ENCODE results near the gene DMD. TPM values are rescaled to one million over a fixed set of nuclear protein-coding genes. Genes with fewer than 3 reads are reported as not detected.

DMD gene
- total and polyA plus RNA-seq, 2 of the 13 experiments (the other 11 are each of a cell fraction or from before 2014, with no cell fraction given), result 17.6 to 25.9 TPM

- in situ Hi-C loops (cut with HindIII; ENCODE audit: extremely low pct_ligation_motif_present, low pct_unique_long_range_greater_than_20kb), result no loop called here
- DNase-seq (ENCODE audit: low spot score) (no peak), ATAC-seq (no peak), FAIRE-seq (no peak)
- POLR2A ChIA-PET, result no interaction called here
- no peak overlapping the region for H3K4me3 ChIP-seq (replicated peaks in 1 of 3; ENCODE audit: insufficient read depth in 1 of 3, low read depth in 2 of 3, low read length in 3 of 3)
- no peak overlapping the region for H3K27ac ChIP-seq (ENCODE audit: extremely low read length, insufficient read depth, low read length)
- H3K79me2 ChIP-seq (ENCODE audit: insufficient read depth, low read length), result no peaks in the 10 kb centered on the region
- CTCF ChIA-PET (ENCODE audit: low intra/inter-chr PET ratio, low total read pairs), result no interaction called here
- H3K9ac ChIP-seq (ENCODE audit: insufficient read depth, low read depth, low read length), result no peak overlapping the region
- no peaks in the 10 kb centered on the region for H3K27me3 ChIP-seq (ENCODE audit: control insufficient read depth in 1 of 2, insufficient read depth in 2 of 2, low read length in 2 of 2)
- H3K9me3 ChIP-seq (ENCODE audit: low read length), result no peaks in the 10 kb centered on the region
- 0% methylated on average over 1 of the region's 2 CpGs for WGBS (ENCODE audit: low lambda C conversion rate)
- H3K4me2 ChIP-seq (ENCODE audit: low read depth, low read length), result no peak overlapping the region
- H3K36me3 ChIP-seq (replicated peaks in 1 of 2; ENCODE audit: control insufficient read depth in 1 of 2, insufficient read depth in 2 of 2, low read length in 2 of 2), result no peaks in the 10 kb centered on the region
- intact Hi-C loops (cut with micrococcal nuclease; ENCODE audit: unreplicated experiment), result loop anchor here (10.0 kb wide), 1 partner anchor 251 kb away; no protein-coding TSS in a partner anchor
- no TSS peak for BruUV-seq (replicated peaks)
- no peak overlapping the region for H2AFZ ChIP-seq (ENCODE audit: low read length)
- peaks cover 33% of the 10 kb centered on the region for H3K4me1 ChIP-seq (ENCODE audit: insufficient read depth, low read length)
- H4K20me1 ChIP-seq (ENCODE audit: insufficient read depth, low read length), result no peaks in the 10 kb centered on the region
- TF ChIP-seq ARNTL (CRISPR knock-in tag; IDR thresholded peaks at IDR 0.05), result no peak
- TF ChIP-seq ZNF713 (CRISPR knock-in tag; IDR thresholded peaks at IDR 0.05), result no peak
- TF ChIP-seq ZNF138 (CRISPR knock-in tag; IDR thresholded peaks at IDR 0.05; ENCODE audit: low read depth), result no peak
- no peak for TF ChIP-seq GABPA (IDR thresholded peaks at IDR 0.05; ENCODE audit: low read depth, low read length)
- TF ChIP-seq GABPA (CRISPR knock-in tag; IDR thresholded peaks at IDR 0.05; ENCODE audit: low read depth), result no peak
- TF ChIP-seq CEBPB (IDR thresholded peaks at IDR 0.05; ENCODE audit: borderline replicate concordance, low read depth, low read length), result no peak
- no peak for TF ChIP-seq RNF2 (conservative IDR thresholded peaks at IDR 0.05; ENCODE audit: low read depth)
- no peak for TF ChIP-seq HNRNPK (IDR thresholded peaks at IDR 0.05; ENCODE audit: low read depth, low read length, poor library complexity, severe bottlenecking)
- no peak for TF ChIP-seq ZNF788 (CRISPR knock-in tag; IDR thresholded peaks at IDR 0.05; ENCODE audit: borderline replicate concordance)
- TF ChIP-seq ZFP62 (CRISPR knock-in tag; IDR thresholded peaks at IDR 0.05), result no peak
- no peak for TF ChIP-seq ZNF75D (CRISPR knock-in tag; IDR thresholded peaks at IDR 0.05; ENCODE audit: borderline replicate concordance)
Measured at GRCh38 chrX:31225819-31226218, 1985.5 kb downstream of the DMD start.

Data from HepG2 (cell line).